Activated T-helper 17 cell treated with anti-CD3 and anti-CD28 coated beads, Interleukin-2, amount 50 U/mL, for 72 hours (primary cell): ENCODE data around the gene NRG2. TPM values are rescaled to one million over a fixed set of nuclear protein-coding genes. Genes with fewer than 3 reads are reported as not detected.
A peak's percentile ranks its signal among the peaks of the same experiment; 100 is the strongest.

Experiments used
- ATAC-seq: fragments of 150-1000 bp; cut with Tn5 transposase; replicated peaks from 2 replicates; pipeline ENCODE4 v1.10.0; 2021; ENCODE audit warnings: mild to moderate bottlenecking, moderate library complexity
- H3K27ac Mint-ChIP-seq: one replicate; pipeline ENCODE4 v1.8.0; 2022; ENCODE audit warnings: mixed read lengths
- H3K27me3 Mint-ChIP-seq: one replicate; pipeline ENCODE4 v1.8.0; 2022; ENCODE audit warnings: mixed read lengths
- H3K36me3 Mint-ChIP-seq: one replicate; pipeline ENCODE4 v1.8.0; 2022; ENCODE audit warnings: low read depth, mild to moderate bottlenecking, mixed read lengths
- H3K4me1 Mint-ChIP-seq: one replicate; pipeline ENCODE4 v1.8.0; 2022; ENCODE audit warnings: mixed read lengths
- H3K4me3 Mint-ChIP-seq: one replicate; pipeline ENCODE4 v1.8.0; 2022; ENCODE audit warnings: mild to moderate bottlenecking, mixed read lengths
- H3K9me3 Mint-ChIP-seq: one replicate; pipeline ENCODE4 v1.8.0; 2022; ENCODE audit warnings: mixed read lengths
- total RNA-seq, 2 donors: library from RNA; stranded (reverse); gene quantifications; one replicate each; pipeline ENCODE4 v1.2.3, GENCODE V29; 2022

Gene NRG2
- total RNA-seq, 2 donors from 2014 or later: 0.11 to 0.48 TPM

DNA sequence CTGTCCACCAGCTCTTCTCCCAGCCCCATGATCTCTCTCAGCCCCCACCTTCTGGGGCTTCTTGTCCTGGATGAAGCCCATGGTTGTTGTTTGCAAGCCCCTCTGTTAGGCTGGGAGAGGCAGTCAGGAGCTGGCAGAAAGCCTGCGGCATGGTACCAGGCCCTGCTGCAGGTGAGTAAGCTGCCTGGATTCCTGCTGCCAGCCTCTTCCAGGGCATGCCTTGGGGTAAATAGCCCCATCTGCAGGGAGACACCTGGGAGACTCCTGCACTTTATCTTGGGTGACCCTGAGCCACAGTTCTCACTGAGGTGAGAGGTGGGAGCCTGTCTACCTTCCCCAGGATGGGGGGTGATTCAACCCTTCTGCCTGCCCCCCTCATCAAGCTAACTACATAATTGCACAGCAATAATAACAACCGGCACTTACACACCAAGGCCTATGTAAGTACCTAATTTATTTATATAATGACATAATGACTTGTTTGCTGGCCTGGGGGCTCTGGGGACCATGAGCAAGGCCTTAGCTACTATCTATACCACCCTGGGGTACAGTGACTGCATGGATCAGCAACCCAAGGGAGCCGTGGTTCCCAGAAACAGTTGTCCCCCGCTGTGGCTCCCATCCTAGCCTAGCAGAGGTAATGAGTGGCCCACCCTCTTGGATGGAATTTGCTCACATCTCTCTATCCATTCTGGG lies 131.5 kb downstream of the NRG2 start:
- ATAC-seq: no peak
- H3K36me3 Mint-ChIP-seq: no peaks in the 10 kb centered on the region

GRCh38 chr5:139910901-139911300 lies 132.2 kb downstream of the NRG2 start:
- H3K4me3 Mint-ChIP-seq: no peak overlapping the region
- H3K9me3 Mint-ChIP-seq: no peaks in the 10 kb centered on the region
- H3K4me1 Mint-ChIP-seq: no peaks in the 10 kb centered on the region
- ATAC-seq: no peak
- no peaks in the 10 kb centered on the region for H3K36me3 Mint-ChIP-seq
- no peak overlapping the region for H3K27ac Mint-ChIP-seq
- H3K27me3 Mint-ChIP-seq: peaks cover 17% of the 10 kb centered on the region

More for the DNA sequence above, 131.5 kb downstream of the NRG2 start:
- H3K4me1 Mint-ChIP-seq: no peaks in the 10 kb centered on the region
- no peak overlapping the region for H3K27ac Mint-ChIP-seq
- H3K27me3 Mint-ChIP-seq: peaks cover 21% of the 10 kb centered on the region
- peaks cover under 1% of the 10 kb centered on the region for H3K9me3 Mint-ChIP-seq
- H3K4me3 Mint-ChIP-seq: no peak overlapping the region

- no peak overlapping the region for H3K27ac Mint-ChIP-seq
- H3K36me3 Mint-ChIP-seq: no peaks in the 10 kb centered on the region
- H3K27me3 Mint-ChIP-seq: peaks cover 16% of the 10 kb centered on the region
- no peaks in the 10 kb centered on the region for H3K4me1 Mint-ChIP-seq
- ATAC-seq: no peak
- H3K4me3 Mint-ChIP-seq: no peak overlapping the region
- H3K9me3 Mint-ChIP-seq: no peaks in the 10 kb centered on the region
Measured at GRCh38 chr5:139910036-139910435, 133.1 kb downstream of the NRG2 start.

DNA sequence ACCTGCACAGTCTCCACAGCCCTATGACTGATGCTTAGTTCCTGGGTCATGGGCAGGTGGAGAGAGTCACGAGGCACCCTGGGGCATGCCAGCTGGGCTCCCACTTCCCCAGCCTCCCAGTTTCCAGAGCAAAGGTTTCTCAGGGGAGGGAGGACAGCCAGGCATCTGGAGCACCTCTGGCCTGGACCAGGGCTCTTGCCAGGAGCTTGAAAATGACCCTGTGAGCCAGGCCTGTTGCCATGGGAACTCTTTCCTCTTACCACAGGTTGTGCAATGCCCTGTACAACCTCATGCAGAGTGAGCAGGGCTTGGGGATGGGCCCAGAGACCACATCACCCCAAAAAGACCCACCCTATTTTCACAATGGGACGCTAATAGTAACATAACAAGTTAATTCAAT lies 134.3 kb downstream of the NRG2 start:
- H3K9me3 Mint-ChIP-seq: no peaks in the 10 kb centered on the region
- no peak overlapping the region for H3K4me3 Mint-ChIP-seq
- ATAC-seq: no peak
- H3K27me3 Mint-ChIP-seq: peaks cover 8% of the 10 kb centered on the region
- H3K36me3 Mint-ChIP-seq: no peaks in the 10 kb centered on the region
- no peak overlapping the region for H3K27ac Mint-ChIP-seq
- no peaks in the 10 kb centered on the region for H3K4me1 Mint-ChIP-seq

DNA sequence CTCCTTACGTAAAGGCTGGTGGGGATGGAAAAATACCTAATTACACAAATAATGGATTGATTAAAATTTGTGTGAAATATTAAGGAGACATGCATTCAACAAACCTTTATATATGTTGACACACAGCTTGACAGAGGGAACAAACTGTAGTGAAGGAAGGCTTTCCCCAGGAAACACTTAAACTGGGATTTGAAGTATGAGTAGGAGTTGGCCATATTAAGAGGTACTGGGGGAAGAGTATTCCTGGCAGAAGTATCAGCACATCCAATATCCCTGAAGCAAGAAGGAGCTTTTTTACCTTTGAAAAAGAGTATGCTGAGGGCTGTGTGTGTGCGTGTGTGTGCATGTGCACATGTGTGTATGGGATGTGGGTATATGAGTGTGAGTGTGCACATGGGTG lies 136.4 kb downstream of the NRG2 start:
- no peaks in the 10 kb centered on the region for H3K9me3 Mint-ChIP-seq
- no peak overlapping the region for H3K27ac Mint-ChIP-seq
- no peak for ATAC-seq
- H3K27me3 Mint-ChIP-seq: peaks cover 17% of the 10 kb centered on the region
- no peaks in the 10 kb centered on the region for H3K36me3 Mint-ChIP-seq
- no peak overlapping the region for H3K4me3 Mint-ChIP-seq
- no peaks in the 10 kb centered on the region for H3K4me1 Mint-ChIP-seq

DNA sequence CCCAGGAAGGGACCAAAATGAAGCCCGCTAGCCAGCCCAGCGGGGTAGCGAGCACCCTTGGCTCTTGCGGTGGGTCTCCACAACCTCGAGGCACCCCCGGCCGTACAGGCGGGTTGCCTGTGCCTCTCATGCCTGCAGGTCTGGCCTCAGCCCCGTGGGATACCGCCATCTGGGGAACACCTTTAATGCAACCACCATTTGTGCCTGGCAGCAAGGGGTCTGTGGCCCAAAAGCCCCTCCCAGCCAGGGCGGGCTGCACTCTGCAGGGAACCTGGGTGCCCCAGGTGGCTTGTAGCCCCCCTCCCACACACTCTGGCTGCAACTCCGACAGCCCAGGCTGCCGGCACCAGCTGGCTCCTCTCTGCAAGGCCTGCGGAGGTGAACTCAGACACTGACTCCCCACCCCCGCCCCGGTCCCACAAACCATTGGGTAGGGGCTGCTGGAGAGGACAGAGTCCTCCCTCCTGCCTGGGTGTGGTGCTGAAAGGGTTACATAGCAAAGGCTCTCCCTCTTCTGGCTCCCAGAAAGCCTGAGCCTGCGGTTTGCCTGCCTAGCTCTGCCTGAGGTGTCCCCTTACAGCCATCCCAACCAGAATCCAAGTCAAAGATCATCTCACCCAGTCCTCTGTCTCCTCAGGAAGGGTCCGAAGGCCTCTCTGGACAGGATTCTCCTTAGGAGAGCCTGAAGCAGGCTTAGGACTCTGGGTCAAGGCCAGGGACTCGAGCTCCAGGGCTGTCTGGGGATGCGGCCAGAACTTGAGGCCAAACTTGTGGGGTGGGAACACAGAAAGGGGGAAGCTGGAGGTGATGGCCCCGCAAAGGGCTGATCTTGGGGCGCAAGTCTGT lies 138.1 kb downstream of the NRG2 start:
- Mint-ChIP-seq H3K27me3 (peaks cover 29% of the 10 kb centered on the region), H3K4me1 (no peaks in the 10 kb centered on the region), H3K4me3 (no peak overlapping the region), H3K9me3 (no peaks in the 10 kb centered on the region), H3K36me3 (no peaks in the 10 kb centered on the region), H3K27ac (no peak overlapping the region)
- ATAC-seq: no peak

DNA sequence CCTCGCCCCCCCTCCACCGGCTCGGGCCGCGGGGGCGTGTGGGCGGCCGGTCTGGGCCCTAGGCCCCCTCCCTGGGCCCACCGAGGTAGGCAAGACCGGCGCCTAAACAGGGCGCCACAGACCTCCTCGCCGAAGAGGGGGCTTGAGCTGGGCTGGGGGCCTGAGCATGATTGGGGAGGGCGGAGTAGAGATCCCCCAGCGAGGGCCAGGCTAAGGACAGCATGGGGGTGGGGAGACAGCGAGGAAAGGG lies 138.6 kb downstream of the NRG2 start:
- Mint-ChIP-seq H3K4me3 (no peak overlapping the region), H3K36me3 (no peaks in the 10 kb centered on the region), H3K27me3 (peaks cover 31% of the 10 kb centered on the region), H3K27ac (no peak overlapping the region), H3K4me1 (no peaks in the 10 kb centered on the region), H3K9me3 (no peaks in the 10 kb centered on the region)
- no peak for ATAC-seq

GRCh38 chr5:139903795-139904565 lies 139.1 kb downstream of the NRG2 start:
- Mint-ChIP-seq H3K9me3 (no peaks in the 10 kb centered on the region), H3K36me3 (no peaks in the 10 kb centered on the region), H3K4me1 (no peaks in the 10 kb centered on the region), H3K27me3 (peaks cover 31% of the 10 kb centered on the region), H3K27ac (no peak overlapping the region), H3K4me3 (peak overlapping the region; percentile 23)
- ATAC-seq: peak; percentile 42

- Mint-ChIP-seq H3K4me3 (peak overlapping the region; percentile 23), H3K4me1 (no peaks in the 10 kb centered on the region), H3K9me3 (no peaks in the 10 kb centered on the region), H3K27ac (no peak overlapping the region), H3K27me3 (peaks cover 35% of the 10 kb centered on the region), H3K36me3 (no peaks in the 10 kb centered on the region)
- ATAC-seq: no peak
Measured at GRCh38 chr5:139903450-139903794, 139.7 kb downstream of the NRG2 start.

- no peaks in the 10 kb centered on the region for H3K4me1 Mint-ChIP-seq
- H3K4me3 Mint-ChIP-seq: no peak overlapping the region
- ATAC-seq: no peak
- H3K36me3 Mint-ChIP-seq: no peaks in the 10 kb centered on the region
- peaks cover 38% of the 10 kb centered on the region for H3K27me3 Mint-ChIP-seq
- H3K27ac Mint-ChIP-seq: no peak overlapping the region
- no peaks in the 10 kb centered on the region for H3K9me3 Mint-ChIP-seq
Measured at GRCh38 chr5:139901986-139902385, 141.1 kb downstream of the NRG2 start.

DNA sequence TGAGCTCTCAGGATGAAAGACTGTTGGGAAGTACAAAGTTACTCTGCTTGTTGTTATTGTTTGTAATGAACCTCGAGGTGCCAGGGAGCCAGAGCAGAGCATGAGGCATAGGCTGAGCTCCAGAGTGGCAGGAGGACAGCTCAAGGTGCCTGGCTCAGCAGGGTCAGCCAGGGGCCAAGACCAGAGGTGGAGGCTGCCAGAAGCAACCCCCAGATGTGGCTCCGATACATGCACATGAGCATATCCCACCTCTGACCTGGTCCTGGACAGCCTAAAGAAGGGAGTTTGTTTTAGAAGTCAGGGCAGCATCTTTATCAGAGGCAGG lies 141.9 kb downstream of the NRG2 start:
- Mint-ChIP-seq H3K27ac (no peak overlapping the region), H3K36me3 (no peaks in the 10 kb centered on the region), H3K27me3 (peaks cover 38% of the 10 kb centered on the region), H3K9me3 (no peaks in the 10 kb centered on the region), H3K4me1 (no peaks in the 10 kb centered on the region), H3K4me3 (no peak overlapping the region)
- ATAC-seq: no peak

DNA sequence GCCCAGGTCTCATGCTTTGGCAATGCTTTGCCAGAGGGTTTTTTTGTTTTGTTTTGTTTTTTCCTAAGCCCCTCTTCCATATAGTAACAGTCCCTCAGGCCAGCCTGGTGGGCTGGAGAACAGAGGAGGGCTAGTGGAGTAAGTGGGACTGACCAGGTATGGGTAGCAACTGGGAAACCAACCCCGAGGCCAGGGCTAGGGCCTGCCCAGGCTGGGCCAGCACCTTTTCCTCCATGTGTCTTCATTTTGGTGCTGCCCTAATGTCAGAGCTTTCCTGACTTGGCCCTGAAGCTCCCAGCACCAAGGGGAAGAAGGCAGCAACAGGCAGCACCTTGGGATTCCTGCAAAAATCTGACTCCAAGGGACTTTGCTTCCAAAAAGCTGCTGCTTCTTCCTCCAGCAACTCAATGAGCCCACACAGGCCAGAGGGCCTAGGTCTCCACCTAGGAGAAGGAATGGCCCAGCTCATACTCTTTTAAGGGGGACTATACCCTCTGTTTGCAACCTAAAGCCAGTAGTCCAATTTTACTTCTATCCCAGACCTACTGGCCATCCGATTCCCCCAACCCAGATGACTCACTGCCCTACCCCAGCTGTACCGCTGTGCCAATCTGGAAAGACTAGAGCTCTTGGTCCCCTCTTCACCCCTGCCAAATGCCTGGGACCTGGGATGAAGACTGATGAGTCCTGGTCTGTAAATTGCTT lies 142.4 kb downstream of the NRG2 start:
- Mint-ChIP-seq H3K27ac (no peak overlapping the region), H3K36me3 (no peaks in the 10 kb centered on the region), H3K4me1 (no peaks in the 10 kb centered on the region), H3K9me3 (no peaks in the 10 kb centered on the region), H3K4me3 (no peak overlapping the region), H3K27me3 (peaks cover 38% of the 10 kb centered on the region)
- no peak for ATAC-seq

- ATAC-seq: no peak
- peaks cover 39% of the 10 kb centered on the region for H3K27me3 Mint-ChIP-seq
- H3K4me3 Mint-ChIP-seq: no peak overlapping the region
- H3K36me3 Mint-ChIP-seq: no peaks in the 10 kb centered on the region
- no peaks in the 10 kb centered on the region for H3K4me1 Mint-ChIP-seq
- H3K9me3 Mint-ChIP-seq: no peaks in the 10 kb centered on the region
- no peak overlapping the region for H3K27ac Mint-ChIP-seq
Measured at GRCh38 chr5:139898981-139899380, 144.1 kb downstream of the NRG2 start.

GRCh38 chr5:139897982-139898381 lies 145.1 kb downstream of the NRG2 start:
- H3K27ac Mint-ChIP-seq: no peak overlapping the region
- no peak for ATAC-seq
- no peaks in the 10 kb centered on the region for H3K36me3 Mint-ChIP-seq
- no peaks in the 10 kb centered on the region for H3K4me1 Mint-ChIP-seq
- no peak overlapping the region for H3K4me3 Mint-ChIP-seq
- no peaks in the 10 kb centered on the region for H3K9me3 Mint-ChIP-seq
- peaks cover 34% of the 10 kb centered on the region for H3K27me3 Mint-ChIP-seq
